HEK293 (cell line): ENCODE measurements around the gene DGKQ.

Source experiments
- CTCF ChIA-PET: fragments of 350-600 bp; formaldehyde crosslinking; extraction: SDS; loops from one replicate; lab custom pipeline; 2021; ENCODE audit warnings: antibody characterized with exemption; lab: Yijun Ruan, JAX
- POLR2A ChIA-PET: fragments of 300-600 bp; formaldehyde crosslinking; extraction: SDS; loops from one replicate; lab custom pipeline; 2020; ENCODE audit warnings: antibody characterized with exemption, inconsistent platforms; lab: Yijun Ruan, JAX
- H3K27ac ChIP-seq: fragments of 200-500 bp; sonication (Bioruptor generic); 2 replicates; pipeline ENCODE4 v1.5.1; 2014; ENCODE audit warnings: low read depth, low read length, control low read depth, inconsistent platforms; ENCODE audit errors: extremely low read depth
- H3K36me3 ChIP-seq, 2 experiments: fragments of 200-500 bp in 1 of 2; sonication (Bioruptor generic) in 1 of 2; 1 replicate in 1 of 2; 2 replicates in 1 of 2; pipeline ENCODE4 v1.5.1; 2014 to 2017; ENCODE audit warnings: inconsistent platforms in 2 of 2, low read length in 2 of 2; ENCODE audit not compliant: control insufficient read depth in 2 of 2, insufficient read depth in 1 of 2
- H3K4me1 ChIP-seq: fragments of 200-500 bp; sonication (Bioruptor generic); 2 replicates; pipeline ENCODE4 v1.5.1; 2014; ENCODE audit warnings: mild to moderate bottlenecking, low read length, inconsistent platforms; ENCODE audit not compliant: control insufficient read depth, insufficient read depth
- H3K4me3 ChIP-seq: 2 replicates; pipeline ENCODE4 v1.5.1; 2011; ENCODE audit warnings: low read depth, mild to moderate bottlenecking, control low read depth, low read length, moderate library complexity
- H3K9me3 ChIP-seq: fragments of 200-500 bp; sonication (Bioruptor generic); 2 replicates; pipeline ENCODE4 v1.5.1; 2014; ENCODE audit warnings: low read depth, low read length, inconsistent platforms; ENCODE audit not compliant: control insufficient read depth, insufficient read depth
- HIC1 ChIP-seq: fragments of 450-650 bp; formaldehyde crosslinking; IDR thresholded peaks from 2 replicates; pipeline ENCODE4 v1.5.1; 2016; ENCODE audit warnings: missing biosample characterization, missing genetic modification characterization
- KLF1 ChIP-seq: fragments of 450-650 bp; formaldehyde crosslinking; IDR thresholded peaks from 2 replicates; pipeline ENCODE4 v1.5.1; 2016; ENCODE audit warnings: missing biosample characterization, missing genetic modification characterization
- ZBTB26 ChIP-seq: fragments of 450-650 bp; formaldehyde crosslinking; optimal IDR thresholded peaks from 2 replicates; pipeline ENCODE3; 2016; ENCODE audit warnings: missing biosample characterization, mild to moderate bottlenecking, missing genetic modification characterization
- ZBTB7A ChIP-seq: fragments of 450-650 bp; formaldehyde crosslinking; IDR thresholded peaks from 2 replicates; pipeline ENCODE4 v1.5.1; 2016; ENCODE audit warnings: low read depth, missing biosample characterization, missing genetic modification characterization
- ZFHX2 ChIP-seq: fragments of 450-650 bp; formaldehyde crosslinking; conservative IDR thresholded peaks from 2 replicates; pipeline ENCODE4 v1.5.1; 2016; ENCODE audit warnings: missing biosample characterization, missing genetic modification characterization
- ZNF16 ChIP-seq: fragments of 450-650 bp; formaldehyde crosslinking; IDR thresholded peaks from 2 replicates; pipeline ENCODE4 v1.5.1; 2016; ENCODE audit warnings: low read depth, missing biosample characterization, missing genetic modification characterization
- ZNF350 ChIP-seq: fragments of 450-650 bp; formaldehyde crosslinking; IDR thresholded peaks from 2 replicates; pipeline ENCODE4 v1.5.0; 2017; ENCODE audit warnings: missing biosample characterization, mild to moderate bottlenecking, missing genetic modification characterization
- ZNF510 ChIP-seq: fragments of 450-650 bp; formaldehyde crosslinking; IDR thresholded peaks from 2 replicates; pipeline ENCODE4 v1.5.1; 2018; ENCODE audit warnings: mild to moderate bottlenecking, missing genetic modification characterization, missing biosample characterization; ENCODE audit not compliant: insufficient replicate concordance
- ZNF560 ChIP-seq: fragments of 450-650 bp; formaldehyde crosslinking; IDR thresholded peaks from 2 replicates; pipeline ENCODE4 v1.5.1; 2017; ENCODE audit warnings: missing biosample characterization, missing genetic modification characterization, borderline replicate concordance
- ZNF747 ChIP-seq: fragments of 450-650 bp; formaldehyde crosslinking; IDR thresholded peaks from 2 replicates; pipeline ENCODE4 v1.5.1; 2016; ENCODE audit warnings: missing biosample characterization, missing genetic modification characterization
- ZNF777 ChIP-seq: fragments of 450-650 bp; formaldehyde crosslinking; IDR thresholded peaks from 2 replicates; pipeline ENCODE4 v1.5.1; 2017; ENCODE audit warnings: missing biosample characterization, missing genetic modification characterization, borderline replicate concordance
- ZSCAN18 ChIP-seq: fragments of 450-650 bp; formaldehyde crosslinking; IDR thresholded peaks from 2 replicates; pipeline ENCODE4 v1.5.1; 2016; ENCODE audit warnings: missing biosample characterization, missing genetic modification characterization

DGKQ gene

DNA sequence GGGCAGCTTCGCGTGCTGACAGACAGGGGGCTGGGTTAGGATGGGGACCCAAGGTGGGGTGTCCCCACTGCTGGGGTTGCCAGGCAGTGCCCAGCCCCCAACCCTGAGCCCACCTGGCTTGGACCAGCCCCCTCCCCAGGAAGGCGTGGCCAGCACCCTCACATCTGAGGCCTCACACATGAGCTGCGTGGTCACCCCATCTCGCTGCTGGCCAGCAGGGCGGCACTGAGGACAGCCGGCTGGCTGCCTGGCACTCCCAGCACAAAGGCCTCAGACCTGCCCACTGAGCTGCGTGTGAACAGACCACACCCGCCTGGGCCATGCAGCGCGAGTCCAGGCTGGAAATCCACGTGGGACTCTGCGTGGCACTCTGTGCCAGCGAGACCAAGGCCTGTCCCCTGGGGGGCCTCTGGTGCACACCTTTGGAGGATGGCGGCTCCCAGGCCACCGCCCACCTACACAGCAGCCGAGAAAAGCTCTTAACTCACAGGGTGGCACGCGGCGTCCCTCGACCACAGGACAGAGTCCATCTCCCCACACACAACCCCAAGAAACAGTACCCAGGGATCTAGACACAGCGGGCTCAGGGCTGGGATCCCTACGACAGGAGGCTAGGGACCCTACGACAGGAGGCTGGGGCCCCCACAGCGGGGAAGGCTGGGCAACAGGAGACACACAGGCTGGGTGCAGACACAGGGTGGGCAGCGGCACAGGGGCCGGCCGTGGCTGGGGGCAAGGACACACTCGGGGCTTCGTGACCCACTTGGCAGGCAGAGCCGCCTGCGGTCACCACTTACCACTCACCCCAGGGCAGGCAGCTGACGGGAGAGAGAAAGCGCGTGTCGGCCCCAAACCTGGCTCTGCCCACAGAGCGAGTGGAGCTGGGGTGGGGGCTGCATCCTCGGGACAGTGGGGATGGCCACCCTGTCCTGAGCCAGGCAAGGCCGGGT lies 9.8 kb downstream of the DGKQ start (continued):
- TF ChIP-seq ZNF510 (tag by site-specific recombination): no peak
- no peak for TF ChIP-seq ZNF350 (tag by site-specific recombination)
- TF ChIP-seq ZSCAN18 (tag by site-specific recombination): no peak

DNA sequence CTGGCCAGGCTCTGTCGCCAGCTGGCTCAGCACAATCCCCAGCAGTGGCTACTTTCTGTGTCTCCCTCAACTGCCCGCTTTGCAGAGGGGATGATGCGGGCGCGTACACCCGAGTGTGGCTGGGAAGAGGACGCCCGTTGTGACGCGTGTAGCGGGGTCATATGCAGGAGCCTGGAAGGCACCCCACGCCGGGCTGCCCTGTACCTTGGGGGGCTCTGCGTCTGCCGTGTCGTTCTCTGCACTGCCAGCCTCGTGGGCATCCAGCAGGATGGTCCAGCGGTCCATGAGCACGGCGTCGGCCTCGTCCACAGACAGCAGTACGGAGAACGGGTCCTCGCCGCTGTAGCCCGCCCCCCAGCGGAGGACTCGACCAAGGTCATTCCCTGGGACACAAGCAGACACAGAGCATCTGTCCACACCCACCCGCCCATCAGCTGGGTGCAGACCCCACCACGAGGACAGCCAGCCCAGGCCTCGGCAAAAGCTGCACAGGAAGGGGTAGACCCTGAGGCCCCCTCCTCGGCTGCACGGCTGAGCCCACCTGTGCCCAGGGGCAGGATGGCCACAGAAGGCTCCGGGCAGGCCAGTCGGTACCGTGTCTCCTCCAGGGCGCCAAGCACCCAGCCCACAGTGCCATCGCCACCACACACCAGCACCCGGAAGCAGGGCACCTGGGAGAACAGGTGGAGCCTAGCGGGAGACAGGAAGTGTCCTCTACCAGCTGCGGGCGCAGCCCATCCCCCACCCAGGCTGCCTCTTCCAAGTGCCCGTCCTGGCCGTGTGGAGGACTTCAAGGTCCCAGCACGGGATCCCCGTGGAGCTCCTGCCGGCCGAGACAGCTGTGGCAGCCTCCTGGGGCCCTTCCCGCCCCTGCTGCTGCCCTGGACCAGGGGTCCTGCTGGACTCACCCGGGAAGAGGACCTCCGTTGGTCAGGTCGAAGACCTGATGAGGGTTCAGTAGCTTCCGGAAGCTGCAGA lies 10.8 kb downstream of the DGKQ start:
- ChIA-PET POLR2A (interaction anchor here (0.6 to 2.0 kb wide), 2 partner anchors 14 to 566 kb away, joined by 3 to 4 read pairs; no protein-coding TSS in a partner anchor), CTCF (no interaction called here)
- TF ChIP-seq HIC1 (tag by site-specific recombination): peak; percentile 35; the same call in 1 of the 2 replicates
- TF ChIP-seq ZNF777 (tag by site-specific recombination): no peak
- no peak for TF ChIP-seq ZNF747 (tag by site-specific recombination)
- no peak for TF ChIP-seq ZNF560 (tag by site-specific recombination)
- Histone ChIP-seq H3K36me3 (peaks cover 0 to 81% of the 10 kb centered on the region in 2 experiments; a peak in 1 of 3 replicates), H3K4me3 (no peak overlapping the region), H3K9me3 (no peaks in the 10 kb centered on the region), H3K4me1 (no peaks in the 10 kb centered on the region), H3K27ac (no peak overlapping the region)

DNA sequence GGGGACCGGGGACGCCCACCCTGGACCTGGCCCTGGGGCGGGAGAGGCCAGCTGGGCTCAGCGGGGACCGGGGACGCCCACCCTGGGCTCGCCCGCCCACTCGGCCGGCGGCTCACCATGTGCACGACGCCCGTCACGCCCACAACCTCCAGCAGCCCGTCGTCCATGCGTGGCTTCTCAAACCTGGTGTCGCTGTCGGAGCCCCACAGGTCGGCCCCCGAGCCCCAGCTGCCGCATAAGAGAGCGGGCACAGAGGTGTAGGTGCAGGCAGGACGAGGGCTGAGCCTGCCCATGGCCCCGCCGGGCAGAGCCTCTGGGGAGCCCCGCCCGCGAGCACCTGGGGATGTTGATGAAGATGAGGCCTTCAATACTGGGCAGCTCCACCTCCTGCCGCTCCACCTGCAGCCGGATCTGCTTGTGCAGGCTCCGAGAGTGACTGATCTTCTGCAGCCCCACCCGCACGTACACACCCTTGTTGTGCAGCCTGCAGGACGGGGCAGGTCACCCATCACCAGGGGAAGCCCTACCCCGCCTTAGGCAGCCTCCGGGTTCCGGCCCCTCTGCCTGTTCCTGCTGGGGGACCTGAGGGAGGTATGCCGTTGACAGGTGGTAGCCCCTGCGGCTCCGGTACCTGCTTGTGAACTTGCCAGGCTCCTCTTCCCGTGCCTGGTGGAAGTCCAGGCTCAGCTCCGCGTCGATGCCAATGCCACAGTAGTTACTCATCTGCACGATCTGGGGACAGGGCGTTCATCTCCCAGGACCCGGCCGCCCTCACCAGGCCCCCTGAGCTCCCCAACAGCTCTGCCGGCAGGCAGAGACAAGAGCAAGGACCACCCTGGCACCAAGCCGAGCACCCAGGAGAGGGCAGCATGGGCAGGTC lies 11.8 kb downstream of the DGKQ start:
- ChIA-PET CTCF (no interaction called here), POLR2A (interaction anchor here (2.0 kb wide), 1 partner anchor 13 kb away, joined by 4 read pairs; no protein-coding TSS in a partner anchor)
- H3K27ac ChIP-seq: no peak overlapping the region
- H3K36me3 ChIP-seq: peaks cover 0 to 78% of the 10 kb centered on the region in 2 experiments; a peak in 1 of 3 replicates
- H3K9me3 ChIP-seq: no peaks in the 10 kb centered on the region
- 0 out of 2 replicates have a peak, but pooled peaks have one; percentile 6 for TF ChIP-seq ZFHX2 (tag by site-specific recombination)
- no peak for TF ChIP-seq ZBTB7A (tag by site-specific recombination)
- TF ChIP-seq KLF1 (tag by site-specific recombination): peak; percentile 82
- no peak for TF ChIP-seq ZNF16 (tag by site-specific recombination)
- TF ChIP-seq ZBTB26 (tag by site-specific recombination): no peak
- no peak for TF ChIP-seq ZNF510 (tag by site-specific recombination)
- no peak overlapping the region for H3K4me3 ChIP-seq
- H3K4me1 ChIP-seq: no peaks in the 10 kb centered on the region
